ENCODE data around the gene GNS. TPM values are rescaled to one million over a fixed set of nuclear protein-coding genes. Genes with fewer than 3 reads are reported as not detected.

Gene GNS
- total RNA-seq, 1 experiment from 2014 or later = 55.1 TPM

DNA sequence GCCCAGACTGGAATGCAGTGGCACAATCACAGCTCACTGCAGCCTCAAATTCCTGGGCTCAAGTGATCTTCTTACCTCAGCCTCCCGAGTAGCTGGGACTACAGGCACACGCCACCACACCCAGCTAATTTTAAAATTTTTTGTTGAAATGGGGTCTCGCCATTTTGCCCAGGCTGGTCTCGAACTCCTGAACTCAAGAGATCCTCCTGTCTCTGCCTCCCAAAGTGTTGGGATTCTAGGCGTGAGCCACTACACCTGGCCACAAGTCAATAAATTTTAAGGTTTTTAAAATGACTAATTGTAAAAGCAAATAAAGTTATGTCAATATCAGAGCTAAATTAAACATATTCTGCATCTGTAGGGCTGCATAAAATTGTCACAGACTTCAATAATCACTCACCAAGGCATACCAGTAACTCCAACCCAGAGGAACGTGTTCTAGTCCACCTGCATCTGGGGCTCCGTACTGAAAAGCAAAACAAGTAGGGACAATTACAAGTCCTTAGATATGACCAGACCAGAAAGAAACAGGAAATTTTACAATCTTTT, 13.9 kb downstream of the GNS start:
- no peak overlapping the region for H3K9ac ChIP-seq (ENCODE audit: low read length)
- peaks cover 3% of the 10 kb centered on the region for H3F3A ChIP-seq (ENCODE audit: low read length, unreplicated experiment)
- H3K9me3 ChIP-seq (ENCODE audit: low read length) = no peaks in the 10 kb centered on the region
- intact Hi-C loops (cut with micrococcal nuclease) = no loop called here
- H3K36me3 ChIP-seq (ENCODE audit: low read depth, low read length) = peaks cover 23% of the 10 kb centered on the region
- peaks cover 5% of the 10 kb centered on the region; the same call in 1 of the 2 replicates for H3K79me2 ChIP-seq (ENCODE audit: low read length)
- peak; percentile 78 for DNase-seq
- no peaks in the 10 kb centered on the region for H3K9me2 ChIP-seq (replicated peaks; ENCODE audit: low read length)
- peak overlapping the region; percentile 45 for H3K27ac ChIP-seq (ENCODE audit: low read length)
- CTCF ChIA-PET = no interaction called here
- no peak overlapping the region for H3K4me3 ChIP-seq (ENCODE audit: low read length)
- H2AFZ ChIP-seq (ENCODE audit: low read length) = no peak overlapping the region
- H4K20me1 ChIP-seq (ENCODE audit: low read length) = no peaks in the 10 kb centered on the region
- peak; percentile 88 for ATAC-seq
- H3K4me2 ChIP-seq (ENCODE audit: low read length) = no peak overlapping the region
- peaks cover 29% of the 10 kb centered on the region for H3K4me1 ChIP-seq (ENCODE audit: insufficient read depth, low read length)
- no TSS peak for BruUV-seq (replicated peaks)
- TF ChIP-seq EZH2 (IDR thresholded peaks at IDR 0.05; ENCODE audit: low read length, unreplicated experiment) = no peak
- POLR2A ChIA-PET (ENCODE audit: unreplicated experiment) = interaction anchor here (1.0 kb wide), 1 partner anchor 35 kb away, joined by 4 read pairs; no protein-coding TSS in a partner anchor
- H3K27me3 ChIP-seq (ENCODE audit: low read length) = no peaks in the 10 kb centered on the region

GRCh38 chr12:64744422-64745258, 14.6 kb downstream of the GNS start:
- Histone ChIP-seq H3K27ac (ENCODE audit: low read length) (peak overlapping the region; percentile 18; the same call in 1 of the 2 replicates), H3K4me2 (ENCODE audit: low read length) (peak overlapping the region; percentile 28; the same call in 1 of the 2 replicates), H3K9me2 (replicated peaks; ENCODE audit: low read length) (no peaks in the 10 kb centered on the region), H3K79me2 (ENCODE audit: low read length) (peaks cover 5% of the 10 kb centered on the region; the same call in 1 of the 2 replicates), H3K4me1 (ENCODE audit: insufficient read depth, low read length) (peaks cover 36% of the 10 kb centered on the region), H3F3A (ENCODE audit: low read length, unreplicated experiment) (peaks cover 3% of the 10 kb centered on the region), H3K27me3 (ENCODE audit: low read length) (no peaks in the 10 kb centered on the region), H2AFZ (ENCODE audit: low read length) (no peak overlapping the region), H4K20me1 (ENCODE audit: low read length) (no peaks in the 10 kb centered on the region), H3K9me3 (ENCODE audit: low read length) (no peaks in the 10 kb centered on the region), H3K36me3 (ENCODE audit: low read depth, low read length) (peaks cover 26% of the 10 kb centered on the region), H3K4me3 (ENCODE audit: low read length) (no peak overlapping the region), H3K9ac (ENCODE audit: low read length) (no peak overlapping the region)
- DNase-seq = peak; percentile 34
- POLR2A ChIA-PET (ENCODE audit: unreplicated experiment) = interaction anchor here (1.0 kb wide), 1 partner anchor 36 kb away, joined by 4 read pairs; no protein-coding TSS in a partner anchor
- CTCF ChIA-PET = no interaction called here
- intact Hi-C loops (cut with micrococcal nuclease) = no loop called here
- BruUV-seq (replicated peaks) = no TSS peak
- TF ChIP-seq, protein P1, sequence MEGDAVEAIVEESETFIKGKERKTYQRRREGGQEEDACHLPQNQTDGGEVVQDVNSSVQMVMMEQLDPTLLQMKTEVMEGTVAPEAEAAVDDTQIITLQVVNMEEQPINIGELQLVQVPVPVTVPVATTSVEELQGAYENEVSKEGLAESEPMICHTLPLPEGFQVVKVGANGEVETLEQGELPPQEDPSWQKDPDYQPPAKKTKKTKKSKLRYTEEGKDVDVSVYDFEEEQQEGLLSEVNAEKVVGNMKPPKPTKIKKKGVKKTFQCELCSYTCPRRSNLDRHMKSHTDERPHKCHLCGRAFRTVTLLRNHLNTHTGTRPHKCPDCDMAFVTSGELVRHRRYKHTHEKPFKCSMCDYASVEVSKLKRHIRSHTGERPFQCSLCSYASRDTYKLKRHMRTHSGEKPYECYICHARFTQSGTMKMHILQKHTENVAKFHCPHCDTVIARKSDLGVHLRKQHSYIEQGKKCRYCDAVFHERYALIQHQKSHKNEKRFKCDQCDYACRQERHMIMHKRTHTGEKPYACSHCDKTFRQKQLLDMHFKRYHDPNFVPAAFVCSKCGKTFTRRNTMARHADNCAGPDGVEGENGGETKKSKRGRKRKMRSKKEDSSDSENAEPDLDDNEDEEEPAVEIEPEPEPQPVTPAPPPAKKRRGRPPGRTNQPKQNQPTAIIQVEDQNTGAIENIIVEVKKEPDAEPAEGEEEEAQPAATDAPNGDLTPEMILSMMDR (conservative IDR thresholded peaks at IDR 0.05; ENCODE audit: low read depth, low read length) = no peak
- TF ChIP-seq EZH2phosphoT487 (IDR thresholded peaks at IDR 0.05; ENCODE audit: borderline replicate concordance, low read length) (no peak), EZH2 (IDR thresholded peaks at IDR 0.05; ENCODE audit: low read length, unreplicated experiment) (no peak)
- ATAC-seq = no peak

DNA sequence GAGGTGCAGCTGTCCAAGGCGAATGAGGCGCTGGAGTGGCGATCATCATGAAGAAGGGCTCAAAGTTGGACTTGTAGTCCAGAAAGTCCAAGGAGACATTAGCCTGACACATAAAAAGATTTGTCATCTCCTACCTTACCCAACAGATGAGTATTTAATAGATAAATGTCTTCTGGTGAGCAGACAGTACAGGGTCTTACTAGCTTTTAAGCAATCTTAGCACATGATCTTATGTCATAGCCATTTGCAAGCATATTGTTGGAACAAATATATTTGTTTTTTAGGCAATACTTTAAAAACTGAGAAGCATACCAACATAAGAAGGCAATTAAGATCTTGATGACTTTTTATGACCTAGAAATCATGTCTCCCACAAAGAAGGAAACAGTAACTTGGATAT, 16.0 kb downstream of the GNS start:
- TF ChIP-seq, protein P1 (conservative IDR thresholded peaks at IDR 0.05; ENCODE audit: low read depth, low read length) = no peak
- no peak for TF ChIP-seq EZH2 (IDR thresholded peaks at IDR 0.05; ENCODE audit: low read length, unreplicated experiment)
- no peak for TF ChIP-seq EZH2phosphoT487 (IDR thresholded peaks at IDR 0.05; ENCODE audit: borderline replicate concordance, low read length)
- CTCF ChIA-PET = no interaction called here

More for the DNA sequence above, 16.0 kb downstream of the GNS start:
- POLR2A ChIA-PET (ENCODE audit: unreplicated experiment) = no interaction called here
- BruUV-seq (replicated peaks) = no TSS peak
- Histone ChIP-seq H4K20me1 (ENCODE audit: low read length) (no peaks in the 10 kb centered on the region), H3K4me2 (ENCODE audit: low read length) (no peak overlapping the region), H3K9me3 (ENCODE audit: low read length) (no peaks in the 10 kb centered on the region), H3K4me3 (ENCODE audit: low read length) (no peak overlapping the region), H3K36me3 (ENCODE audit: low read depth, low read length) (peaks cover 26% of the 10 kb centered on the region), H3K27me3 (ENCODE audit: low read length) (no peaks in the 10 kb centered on the region), H3K27ac (ENCODE audit: low read length) (no peak overlapping the region), H3K4me1 (ENCODE audit: insufficient read depth, low read length) (peaks cover 41% of the 10 kb centered on the region), H3F3A (ENCODE audit: low read length, unreplicated experiment) (peaks cover 3% of the 10 kb centered on the region), H2AFZ (ENCODE audit: low read length) (no peak overlapping the region), H3K9me2 (replicated peaks; ENCODE audit: low read length) (no peaks in the 10 kb centered on the region), H3K9ac (ENCODE audit: low read length) (no peak overlapping the region), H3K79me2 (ENCODE audit: low read length) (peaks cover 5% of the 10 kb centered on the region; the same call in 1 of the 2 replicates)
- intact Hi-C loops (cut with micrococcal nuclease) = no loop called here
- no peak for DNase-seq
- no peak for ATAC-seq

Data from PC-3 (cell line).